HG03066 (cell line): ENCODE measurements around the gene GFOD1.
A peak's percentile ranks its signal among the peaks of the same experiment; 100 is the strongest.
"Not testable (repeated sequence)": the region's sequence is repeated elsewhere in the genome, so short reads cannot be mapped to it uniquely, and the experiment has no call there.

Experiments
- ATAC-seq: cut with Tn5 transposase; IDR thresholded peaks from one replicate; pipeline ENCODE4 v1.9.1; 2021; ENCODE audit warnings: low read depth; ENCODE audit not compliant: unreplicated experiment

The GFOD1 gene

DNA sequence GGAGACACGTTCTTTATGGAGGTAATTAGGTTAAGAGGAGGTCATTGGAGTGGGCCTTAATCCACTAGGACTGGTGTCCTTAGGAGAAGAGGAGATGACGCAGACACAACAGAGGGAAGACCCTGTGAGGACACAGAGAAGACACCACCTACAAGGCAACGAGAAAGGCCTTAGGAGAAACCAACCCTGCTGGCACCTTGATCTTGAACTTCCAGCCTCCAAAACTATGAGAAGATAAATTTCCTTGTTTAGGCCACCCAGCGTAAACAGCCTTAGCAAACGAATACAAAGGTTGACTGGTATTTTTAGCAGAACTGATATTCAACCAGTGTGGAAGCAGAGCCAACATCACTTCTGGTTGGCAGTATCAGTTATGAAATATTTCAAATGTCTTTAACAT, 75.2 kb downstream of the GFOD1 start:
- ATAC-seq = no peak

DNA sequence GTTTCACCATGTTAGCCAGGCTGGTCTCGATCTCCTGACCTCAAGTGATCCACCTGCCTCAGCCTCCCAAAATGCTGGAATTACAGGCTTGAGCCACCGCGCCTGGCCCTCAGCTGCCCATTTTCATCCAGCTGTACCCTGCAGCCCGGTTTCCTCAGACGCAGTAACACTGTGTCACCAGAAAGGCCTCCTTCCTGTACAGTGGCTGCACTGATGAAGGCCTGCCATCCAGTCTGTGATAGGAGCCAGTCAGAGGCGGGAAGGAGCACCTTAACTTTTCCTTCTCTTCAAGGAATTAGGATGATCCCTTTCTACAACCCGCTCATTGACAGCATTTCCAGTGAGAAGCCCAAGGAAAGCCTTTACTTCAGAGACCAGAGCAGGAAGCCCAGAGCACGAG, 75.9 kb downstream of the GFOD1 start:
- ATAC-seq = no peak

DNA sequence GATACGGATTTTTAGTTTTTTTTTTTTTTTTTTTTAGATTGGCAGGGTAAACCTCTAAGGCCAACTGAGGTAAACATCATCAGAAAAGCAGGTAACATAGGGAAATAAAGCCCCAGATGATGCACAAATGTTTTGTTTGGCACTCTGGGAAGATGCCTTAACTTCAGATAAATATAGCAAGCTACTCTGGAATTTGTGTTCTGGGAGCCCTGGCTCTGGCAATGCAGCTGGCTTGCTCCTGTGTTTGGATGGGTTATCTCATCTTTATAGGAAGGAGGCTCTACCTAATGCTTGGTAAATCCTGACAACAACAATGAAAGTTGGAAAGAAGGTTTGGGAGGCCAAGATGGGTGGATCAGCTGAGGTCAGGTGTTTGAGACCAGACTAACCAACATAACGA, 77.4 kb downstream of the GFOD1 start:
- no peak for ATAC-seq

DNA sequence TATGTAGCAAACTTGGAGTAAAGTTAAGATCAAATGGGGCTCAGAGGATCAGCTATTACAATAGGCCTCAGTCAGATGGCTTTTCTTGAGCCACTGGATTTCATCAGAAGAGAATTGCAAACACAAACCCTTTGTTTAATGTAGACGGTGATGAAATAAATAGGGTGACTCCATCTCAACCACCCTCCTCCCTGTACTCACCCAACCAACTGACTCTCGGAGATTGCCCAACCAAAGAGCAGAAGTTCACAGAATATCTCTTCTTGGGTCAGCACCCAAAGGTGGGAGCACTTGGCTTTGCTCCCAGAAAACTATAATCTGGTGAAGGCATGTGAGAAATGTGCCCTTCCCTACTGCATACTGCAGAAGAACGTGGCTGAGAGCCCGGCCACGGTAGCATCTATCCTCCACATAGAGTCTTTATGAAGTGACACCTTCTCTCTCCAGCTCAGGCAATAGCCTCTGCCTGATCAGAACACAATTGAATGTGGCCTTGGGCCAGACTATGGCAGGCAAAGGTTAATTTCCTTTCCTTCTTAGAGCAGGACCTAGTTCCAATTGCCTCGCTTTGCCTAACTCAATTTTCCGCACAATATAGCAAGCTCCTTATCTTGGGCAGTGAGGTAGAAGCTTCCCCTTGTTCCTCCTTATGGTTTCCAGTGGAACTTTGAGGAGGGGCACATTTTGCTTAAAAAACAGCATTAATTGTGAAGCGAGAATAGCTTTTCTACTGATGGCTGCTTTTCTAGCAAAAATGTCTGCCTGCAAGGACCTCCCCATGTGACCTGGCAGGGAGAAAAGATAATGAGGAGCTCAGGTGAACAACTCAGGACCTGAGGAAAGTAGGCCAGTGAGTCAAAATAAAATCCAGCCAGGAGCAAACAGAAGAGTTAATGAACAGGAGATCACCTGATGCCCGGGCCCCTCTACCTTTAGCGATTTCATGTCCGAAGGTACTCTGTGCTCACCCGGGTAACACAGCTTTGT, 79.4 kb downstream of the GFOD1 start:
- ATAC-seq = no peak

DNA sequence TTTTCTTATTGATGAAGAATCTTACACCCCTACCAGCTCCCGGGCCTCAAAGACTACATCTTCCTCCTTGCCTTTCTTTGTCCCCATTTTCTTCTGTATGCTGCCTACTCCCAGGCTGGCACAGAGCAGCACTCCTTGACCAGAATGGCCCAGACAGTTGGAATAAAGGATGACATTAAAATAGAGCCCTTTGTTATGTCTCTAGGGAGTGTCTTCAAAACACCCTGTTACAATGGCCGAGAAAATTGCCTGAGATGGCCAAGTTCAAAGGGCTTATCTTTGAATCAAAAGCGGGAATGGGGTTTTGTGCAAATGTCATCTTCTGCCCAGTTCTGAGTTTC, 80.1 kb downstream of the GFOD1 start:
- ATAC-seq = no peak

DNA sequence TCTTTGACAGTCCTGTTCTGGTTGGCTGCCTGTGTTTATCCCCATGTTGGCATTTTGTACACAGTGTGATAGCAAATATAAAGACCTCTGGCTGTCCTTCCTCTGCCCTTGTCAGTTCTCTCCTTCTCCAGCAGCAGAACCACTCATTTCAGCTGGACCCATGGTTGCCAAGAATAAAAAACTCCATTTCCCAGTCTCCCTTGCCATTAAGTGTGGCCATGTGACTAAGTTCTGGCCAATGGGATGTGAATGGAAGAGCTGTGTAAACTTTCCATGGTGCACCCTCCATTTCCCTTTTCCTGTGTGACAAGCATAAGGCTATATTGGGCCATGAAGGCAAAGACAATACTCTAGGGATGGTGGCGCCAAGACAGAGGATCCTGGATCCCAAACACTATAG, 80.6 kb downstream of the GFOD1 start:
- ATAC-seq = no peak

DNA sequence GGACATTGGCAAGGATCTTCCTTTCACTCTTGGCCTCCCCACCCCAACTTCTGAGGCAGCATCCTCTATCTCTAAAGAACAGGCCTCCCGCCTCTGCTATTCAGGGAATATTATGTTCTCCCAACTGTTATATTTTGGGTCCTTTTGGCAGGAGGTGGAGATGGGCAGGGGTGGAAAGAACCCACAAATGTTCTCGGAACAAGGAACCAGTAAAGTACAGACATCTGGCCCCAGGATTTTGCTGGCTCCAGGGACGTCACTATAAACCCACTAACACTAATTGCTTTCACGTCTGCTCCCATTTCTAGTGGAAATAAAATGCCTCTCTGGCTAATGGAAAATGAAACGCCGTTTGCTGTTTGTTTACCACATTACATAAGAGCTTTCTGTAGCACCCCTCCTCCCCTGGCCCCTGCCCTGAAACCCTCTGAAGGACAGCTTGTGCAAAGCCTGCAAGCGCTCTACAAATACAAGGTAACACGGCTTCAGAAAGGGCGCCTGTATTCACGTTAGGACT, 81.4 kb downstream of the GFOD1 start:
- no peak for ATAC-seq

DNA sequence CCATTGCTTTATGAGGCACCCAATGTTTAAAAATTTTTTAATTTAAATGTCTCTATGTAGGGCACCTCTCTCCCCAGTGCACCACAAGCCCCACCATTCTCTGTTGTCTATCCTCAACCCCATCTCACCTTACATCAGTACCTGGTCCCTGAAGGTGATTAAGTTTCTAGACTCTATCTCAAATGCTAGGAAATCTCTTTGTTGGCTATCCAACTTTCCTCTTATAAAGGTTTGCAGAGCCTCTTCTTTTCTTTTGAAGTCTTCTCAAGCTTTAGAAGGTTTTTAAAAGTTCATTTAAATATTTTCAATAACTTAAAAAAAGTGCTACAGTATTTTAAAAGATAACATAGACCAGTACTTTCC, 82.5 kb downstream of the GFOD1 start:
- ATAC-seq = no peak

DNA sequence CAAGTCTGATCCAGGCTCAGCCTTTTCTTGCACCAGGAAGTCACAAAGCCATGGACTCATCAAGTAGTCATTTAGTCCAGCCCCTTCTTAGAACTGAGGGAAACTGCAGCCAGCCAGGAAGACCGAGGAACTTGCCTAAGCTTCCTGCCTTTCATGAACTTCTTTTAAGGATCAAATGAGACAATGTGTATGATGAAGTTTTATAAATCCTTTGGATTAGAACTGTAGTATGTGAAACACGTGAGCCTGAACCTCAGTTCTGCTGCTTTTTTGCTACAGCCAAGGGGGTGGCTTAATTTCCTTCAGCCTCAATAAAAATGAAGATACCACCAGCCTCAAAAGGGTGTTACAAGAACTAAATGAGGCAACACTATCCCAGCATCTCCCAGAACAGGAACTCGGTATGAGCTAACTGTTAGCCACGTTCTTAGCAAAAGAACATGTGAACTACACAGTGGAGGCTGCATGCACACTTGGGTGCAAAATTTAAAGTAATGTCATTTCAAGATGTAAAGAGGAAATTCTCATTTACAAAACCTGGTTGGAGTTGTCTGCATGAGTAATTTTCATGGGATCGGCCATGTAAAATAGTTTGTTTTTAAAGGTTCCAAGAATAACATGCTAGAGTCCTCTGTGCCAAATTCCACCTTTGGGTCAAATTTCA, 83.0 kb downstream of the GFOD1 start:
- ATAC-seq = no peak

DNA sequence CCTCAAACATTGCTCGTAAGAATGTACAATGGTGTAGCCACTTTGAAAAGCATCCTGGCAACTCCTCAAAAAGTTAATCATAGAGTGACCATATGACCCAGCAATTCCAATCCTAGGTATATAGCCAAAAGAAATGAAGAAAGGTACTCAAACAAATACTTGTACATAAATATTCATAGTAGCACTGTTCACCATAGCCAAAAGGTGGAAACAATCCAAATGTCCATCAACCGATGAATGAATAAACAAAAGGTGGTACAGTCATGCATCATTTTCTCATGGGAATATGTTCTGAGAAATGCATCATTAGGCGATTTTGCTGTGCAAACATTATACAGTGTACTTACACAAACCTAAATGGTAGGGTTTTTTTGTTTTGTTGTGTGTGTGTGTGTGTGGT, 84.7 kb downstream of the GFOD1 start:
- ATAC-seq = no peak

DNA sequence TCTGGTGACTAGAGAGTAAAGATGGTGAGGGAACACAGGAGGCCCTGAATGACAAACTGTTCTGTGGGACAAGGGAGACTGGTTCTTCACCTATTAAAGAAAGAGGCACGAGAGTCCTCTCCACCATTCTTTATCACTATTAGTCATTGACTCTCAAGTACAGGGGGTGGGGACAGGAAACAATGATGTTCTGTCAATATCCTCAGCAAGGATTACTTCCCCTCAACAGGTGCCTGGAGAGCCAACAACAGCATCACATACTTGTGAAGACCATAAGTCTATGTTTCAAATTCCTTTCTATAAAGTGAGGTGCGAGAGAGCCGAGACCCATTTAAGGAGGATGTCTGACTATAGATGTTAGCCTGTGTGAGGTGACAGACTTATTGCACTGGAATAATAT, 86.6 kb downstream of the GFOD1 start:
- no peak for ATAC-seq

DNA sequence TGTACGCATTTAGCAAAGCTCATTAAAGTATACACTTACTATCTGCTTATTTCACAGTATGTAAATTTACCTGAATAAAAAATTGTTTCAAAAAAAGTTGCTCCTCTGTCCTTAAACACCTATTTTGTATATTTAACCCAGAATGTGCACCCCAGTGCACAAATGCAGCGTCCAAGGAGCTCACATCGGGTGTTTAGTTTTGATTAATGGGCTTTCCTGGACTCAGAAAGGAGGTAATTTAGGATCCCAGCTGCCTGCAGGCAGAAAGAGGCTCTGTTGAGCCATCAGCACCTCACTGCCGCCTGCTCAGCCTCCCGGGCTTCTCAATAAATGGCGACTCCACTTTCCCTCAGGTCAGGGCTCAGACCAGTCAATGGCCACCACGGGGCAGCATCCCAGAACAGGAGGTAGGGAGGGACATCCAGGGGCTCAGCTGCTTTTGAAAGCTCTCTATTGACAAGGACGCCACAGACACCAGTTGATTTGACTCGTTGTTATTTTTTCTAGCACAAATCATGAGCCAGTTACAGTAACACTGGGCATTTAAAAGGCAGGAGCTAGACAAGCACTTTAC, 88.9 kb downstream of the GFOD1 start:
- ATAC-seq = no peak

DNA sequence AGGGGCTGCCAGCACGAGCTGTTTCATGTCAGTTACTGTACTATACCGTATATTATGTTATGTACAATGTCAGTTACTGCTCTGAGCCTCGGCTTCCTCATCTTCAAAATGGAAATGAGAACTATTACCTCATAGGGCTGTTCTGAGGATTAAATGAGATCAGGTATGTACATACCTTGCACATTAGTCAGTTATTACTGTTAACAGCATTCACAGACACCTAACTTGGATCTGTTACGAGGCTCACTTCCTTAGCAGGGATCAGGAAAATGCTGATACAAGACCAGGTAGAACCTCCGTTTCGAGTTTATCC, 89.4 kb downstream of the GFOD1 start:
- no peak for ATAC-seq

DNA sequence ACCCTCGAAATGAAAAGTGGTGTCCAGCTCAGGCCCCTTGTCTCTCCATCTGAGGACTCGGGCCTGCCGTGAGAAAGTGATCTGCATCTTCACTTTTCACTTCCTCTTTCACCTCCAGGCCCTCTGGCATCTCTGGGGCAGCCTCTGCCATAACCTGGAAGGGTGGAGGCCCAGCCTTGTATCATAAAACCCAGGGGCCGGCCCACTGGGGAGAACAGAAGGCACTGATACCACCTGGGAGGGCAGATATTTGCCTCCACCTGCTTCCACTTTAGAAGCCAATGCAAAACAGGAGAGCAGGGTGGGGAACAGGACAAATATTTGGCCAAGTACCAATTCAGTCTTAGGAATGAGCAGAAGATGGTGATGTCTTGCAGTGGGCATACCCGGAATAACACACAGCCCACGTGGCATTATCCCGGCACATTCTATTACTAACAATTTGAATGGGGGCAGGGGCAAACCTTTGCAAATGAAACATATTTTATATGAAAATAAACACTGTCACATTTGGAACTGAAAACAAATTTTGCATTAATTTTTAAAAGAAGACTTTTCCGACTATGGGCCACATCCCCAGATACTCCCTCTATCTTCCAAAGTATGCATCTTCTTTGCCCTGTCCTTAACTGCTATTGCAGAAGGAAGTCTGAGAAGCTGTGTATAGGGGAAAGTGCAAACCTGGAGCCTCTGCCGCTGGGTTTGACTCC, 89.9 kb downstream of the GFOD1 start:
- peak; percentile 80 for ATAC-seq

DNA sequence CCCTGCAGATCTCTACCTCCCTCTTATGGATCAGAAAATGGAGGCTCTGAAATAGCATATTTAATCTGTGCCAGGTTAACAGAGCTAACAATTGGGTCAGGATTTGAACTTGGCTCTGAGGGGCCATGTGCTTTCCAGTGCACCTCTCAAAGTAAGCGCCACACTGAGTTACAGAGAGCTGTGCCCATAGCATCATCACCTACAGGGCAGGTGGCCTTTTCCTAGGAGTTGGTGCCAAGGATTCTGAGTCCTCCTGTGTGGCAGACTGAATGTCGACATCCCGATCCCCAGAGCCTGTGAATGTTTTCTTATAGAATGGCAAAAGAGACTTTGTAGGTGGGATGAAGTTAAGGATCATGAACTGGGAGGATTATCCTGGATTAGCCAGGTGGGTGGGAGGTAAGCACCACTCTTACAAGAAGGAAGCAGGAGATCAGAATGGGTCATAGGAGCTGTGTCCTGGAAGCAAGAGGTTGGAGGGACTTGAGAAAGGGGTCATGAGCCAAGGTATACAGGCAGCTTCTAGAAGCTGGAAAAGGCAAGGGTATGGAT, 91.1 kb downstream of the GFOD1 start:
- no peak for ATAC-seq

DNA sequence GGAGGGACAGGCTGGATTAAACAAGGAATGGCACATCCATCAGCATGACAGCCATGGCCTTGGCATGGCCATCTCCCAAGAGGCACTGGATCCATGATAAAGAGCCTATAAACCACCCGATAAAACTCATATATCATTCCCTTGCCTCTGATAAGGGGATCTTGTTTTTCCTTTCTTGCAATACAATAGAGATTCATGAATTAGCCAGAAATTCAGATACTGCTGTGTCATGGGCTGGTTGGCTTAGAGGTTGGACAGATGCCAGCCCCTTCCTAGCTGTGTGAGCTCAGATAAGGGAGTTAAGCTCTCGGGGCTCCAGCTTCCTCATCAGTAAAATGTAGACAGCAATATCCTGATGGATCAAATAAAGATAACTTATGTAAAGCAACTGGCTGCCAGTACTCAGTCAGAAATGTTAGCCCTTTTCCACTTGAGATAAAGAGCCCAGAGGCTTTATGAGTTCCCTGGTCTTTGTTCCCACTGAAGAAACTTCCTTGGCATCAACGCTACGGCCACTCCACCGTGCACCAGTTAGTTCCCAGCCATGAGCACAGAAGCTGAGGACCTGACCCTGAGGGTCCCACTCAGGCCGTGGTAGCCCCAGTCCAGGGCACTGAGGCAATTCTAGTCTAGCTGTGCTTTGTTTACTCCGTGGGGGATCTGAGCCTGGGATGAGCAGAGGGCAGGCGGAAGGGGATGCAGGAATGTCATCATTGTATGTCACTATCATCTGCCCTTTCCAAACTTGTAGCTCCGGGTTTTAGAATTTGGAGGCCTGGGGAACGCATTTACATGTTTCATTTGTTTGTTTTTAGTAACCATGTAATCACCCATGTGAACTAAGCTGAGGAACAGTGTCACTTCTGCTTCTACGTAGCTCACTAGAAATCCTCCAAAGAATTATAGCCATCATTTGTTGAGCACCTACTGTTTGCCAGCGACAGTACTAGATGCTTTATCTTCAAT, 91.8 kb downstream of the GFOD1 start:
- ATAC-seq = peak; percentile 39

DNA sequence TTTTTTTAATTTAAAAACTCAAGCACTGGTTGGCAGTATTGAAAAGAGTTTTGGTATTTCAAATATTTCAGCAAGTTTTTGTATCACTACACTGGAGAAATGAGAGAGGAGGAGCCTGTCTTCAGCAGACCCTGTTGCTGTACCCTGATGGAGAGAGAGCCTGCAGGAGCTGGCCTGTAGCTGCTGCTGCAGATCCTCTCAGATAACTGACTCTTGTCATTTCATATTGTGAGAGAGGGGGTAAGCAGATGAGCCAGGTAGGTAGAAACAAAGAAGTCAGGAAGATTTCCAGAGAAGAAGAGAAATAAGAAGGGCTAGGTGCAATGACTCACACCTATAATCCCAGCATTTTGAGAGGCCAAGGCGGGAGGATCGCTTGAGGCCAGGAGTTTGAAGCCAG, 94.9 kb downstream of the GFOD1 start:
- no peak for ATAC-seq

DNA sequence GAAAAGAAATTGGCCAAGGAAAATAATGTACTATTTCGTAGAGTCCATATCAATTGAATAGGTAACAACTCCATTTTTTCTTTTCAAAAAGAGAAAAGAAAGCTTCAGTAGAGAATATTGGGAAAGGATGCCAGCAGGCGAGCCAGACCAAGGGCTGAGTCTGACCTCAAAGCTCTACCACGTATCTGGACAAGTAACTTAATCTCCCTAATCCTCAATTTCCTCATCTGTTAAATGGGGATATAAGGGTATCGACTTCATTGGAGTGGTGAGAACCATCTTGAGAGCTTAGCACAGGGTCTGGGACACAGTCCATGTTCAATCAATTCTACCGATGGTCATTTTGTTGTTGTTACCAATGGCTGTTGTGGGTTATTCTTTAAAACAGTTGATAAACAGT, 95.9 kb downstream of the GFOD1 start:
- no peak for ATAC-seq

DNA sequence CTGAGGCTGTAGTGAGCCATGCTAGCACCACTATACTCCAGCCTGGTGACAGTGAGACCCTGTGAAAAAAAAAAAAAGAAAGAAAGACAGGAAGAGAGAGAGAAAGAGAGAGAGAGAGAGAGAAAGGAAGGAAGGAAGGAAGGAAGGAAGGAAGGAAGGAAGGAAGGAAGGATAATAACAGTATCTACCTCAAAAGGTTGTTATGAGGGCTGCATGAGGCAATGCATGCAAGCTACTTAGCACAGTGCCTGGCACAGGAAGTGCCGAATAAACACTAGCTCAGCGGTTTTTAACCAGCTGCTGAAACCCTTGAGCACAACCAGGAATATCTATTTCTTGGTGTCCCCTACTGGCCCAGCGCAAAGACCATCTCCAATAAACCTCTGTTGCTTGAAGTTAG, 96.7 kb downstream of the GFOD1 start:
- ATAC-seq = no peak

DNA sequence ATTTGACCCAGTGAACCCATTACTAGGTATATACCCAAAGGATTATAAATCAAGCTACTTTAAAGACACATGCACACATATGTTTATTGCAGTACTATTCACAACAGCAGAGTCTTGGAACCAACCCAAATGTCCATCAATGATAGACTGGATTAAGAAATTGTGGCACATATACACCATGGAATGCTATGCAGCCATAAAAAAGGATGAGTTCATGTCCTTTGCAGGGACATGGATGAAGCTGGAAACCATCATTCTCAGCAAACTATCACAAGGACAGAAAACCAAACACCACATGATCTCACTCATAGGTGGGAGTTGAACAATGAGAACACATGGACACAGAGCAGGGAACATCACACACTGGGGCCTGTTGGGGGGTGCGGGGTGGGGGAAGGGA, 98.2 kb downstream of the GFOD1 start:
- ATAC-seq = not testable (repeated sequence)
